Pancreas (tissue), 10 donors: ENCODE results near the gene SLIT1. TPM values are rescaled to one million over a fixed set of nuclear protein-coding genes. Genes with fewer than 3 reads are reported as not detected.

Source experiments
- ATAC-seq, 4 donors: fragments of 200-7000 bp; cut with Tn5 transposase; one replicate each; pipeline versions ENCODE4 v1.8.0 to v1.9.1; 2020; ENCODE audit warnings: mild to moderate bottlenecking in 4 of 4, moderate library complexity in 4 of 4
- DNase-seq, 6 donors: peaks; one replicate each; pipeline ENCODE4 v3.0.0-alpha.2; 2020
- FAIRE-seq: peaks from 2 replicates; lab custom pipeline; 2012; peaks lifted over from hg19 to GRCh38; lab: Jason Lieb, UNC
- H3K27ac ChIP-seq, 4 donors: fragments of 200-600 bp; sonication (generic); 1 replicate in 3 of 4; 2 replicates in 1 of 4; pipeline versions ENCODE4 v1.5.0 to v1.8.0; 2020
- H3K27me3 ChIP-seq, 4 donors: fragments of 200-600 bp; one replicate each; pipeline ENCODE4 v1.8.0; 2021
- H3K36me3 ChIP-seq, 3 donors: fragments of 200-600 bp; sonication (generic) in 1 of 3; one replicate each; pipeline versions ENCODE4 v1.5.0 to v1.8.0; 2020 to 2021
- H3K4me1 ChIP-seq, 3 donors: fragments of 200-600 bp; one replicate each; pipeline ENCODE4 v1.8.0; 2021
- H3K4me3 ChIP-seq, 4 donors: fragments of 200-600 bp; sonication (generic) in 2 of 4; one replicate each; pipeline versions ENCODE4 v1.5.0 to v1.8.0; 2020 to 2021
- H3K9me3 ChIP-seq, 4 donors: fragments of 200-600 bp; one replicate each; pipeline ENCODE4 v1.8.0; 2021
- WGBS, 2 donors: extraction: QIAGEN DNeasy Blood & Tissue Kit; methylation state at CpG; one replicate each; pipeline ENCODE4 v1.1.7; 2013; 5-methylcytosine and 5-hydroxymethylcytosine counted together
- intact Hi-C, 3 donors: fragments of 100-400 bp; cut with DNase I; formaldehyde crosslinking; loops; one replicate each; pipeline versions ENCODE4 v1.11.1 to v1.14.2; 2022
- polyA plus RNA-seq, 2 donors: library from polyadenylated mRNA; stranded (reverse); fragments of 200-250 nt; gene quantifications; one replicate each; pipeline ENCODE4 v1.2.3, GENCODE V29; 2013
- total RNA-seq, 6 donors: library from RNA; stranded (reverse); fragmentation: NEBNext Ultra II Directional in 4 of 6; extraction: Animal tissue kit (Norgen Biotek cat#: 25700) in 4 of 6; gene quantifications; one replicate each; pipeline versions ENCODE4 v1.2.1 to v1.2.4, GENCODE V29; 2021 to 2023
- TF ChIP-seq, protein P1 (sequence below), 4 donors: fragments of 200-600 bp; sonication (generic) in 3 of 4; IDR thresholded peaks; one replicate each; pipeline versions ENCODE4 v1.5.0 to v1.8.0; 2021; ENCODE audit warnings: antibody characterized with exemption in 4 of 4
- donor health status: healthy with polysubstance abuse.
- donor health status: DM: no; HTN: no; CAD: no; lungs with moderate emphysema.
- donor health status: DM: no; HTN: no; CAD: no.
- donor health status: control.
- donor health status: control.
- donor health status: Bipolar disorder and iron deficiency.
- donor health status: DM: yes; HTN: yes; CAD: no.
- donor health status: DM: no; HTN: no; CAD: no.
- donor health status: DM: no; HTN: no; CAD: no.
- donor health status: DM: yes; HTN: yes; CAD: no.

Gene SLIT1
- total and polyA plus RNA-seq, 8 donors = 0.23 to 2.8 (median 0.89) TPM

DNA sequence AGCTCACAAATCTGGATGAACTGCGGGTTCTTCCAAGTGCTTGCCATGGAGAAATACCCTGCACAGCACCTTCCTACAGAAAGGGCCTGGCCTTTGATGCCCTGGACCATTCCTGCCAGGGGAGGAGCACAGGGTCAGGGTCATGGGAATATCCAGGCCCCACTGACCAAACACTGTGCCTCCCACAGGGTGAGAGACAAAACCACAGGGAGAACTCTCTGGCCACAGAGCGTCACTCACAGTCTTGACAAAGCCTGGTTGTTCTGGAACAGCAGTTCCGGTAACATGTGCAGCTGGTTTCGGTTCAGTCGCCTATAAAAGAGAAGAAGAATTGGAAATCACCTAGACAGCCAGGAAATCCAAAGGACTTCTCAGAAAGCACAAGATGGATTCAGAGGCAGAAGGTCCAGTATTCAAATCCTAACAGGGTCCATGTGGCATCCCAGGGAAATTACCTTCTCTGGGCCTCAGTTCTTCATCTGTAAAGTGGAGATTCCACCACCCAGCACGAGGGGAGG lies 28.1 kb downstream of the SLIT1 start:
- Histone ChIP-seq H3K9me3 (no peaks in the 10 kb centered on the region), H3K27ac (no peak overlapping the region), H3K4me1 (no peaks in the 10 kb centered on the region), H3K4me3 (no peak overlapping the region), H3K27me3 (no peaks in the 10 kb centered on the region), H3K36me3 (no peaks in the 10 kb centered on the region)
- intact Hi-C loops = no loop called here
- DNase-seq (no peak), FAIRE-seq (no peak), ATAC-seq (no peak)
- TF ChIP-seq, protein P1, sequence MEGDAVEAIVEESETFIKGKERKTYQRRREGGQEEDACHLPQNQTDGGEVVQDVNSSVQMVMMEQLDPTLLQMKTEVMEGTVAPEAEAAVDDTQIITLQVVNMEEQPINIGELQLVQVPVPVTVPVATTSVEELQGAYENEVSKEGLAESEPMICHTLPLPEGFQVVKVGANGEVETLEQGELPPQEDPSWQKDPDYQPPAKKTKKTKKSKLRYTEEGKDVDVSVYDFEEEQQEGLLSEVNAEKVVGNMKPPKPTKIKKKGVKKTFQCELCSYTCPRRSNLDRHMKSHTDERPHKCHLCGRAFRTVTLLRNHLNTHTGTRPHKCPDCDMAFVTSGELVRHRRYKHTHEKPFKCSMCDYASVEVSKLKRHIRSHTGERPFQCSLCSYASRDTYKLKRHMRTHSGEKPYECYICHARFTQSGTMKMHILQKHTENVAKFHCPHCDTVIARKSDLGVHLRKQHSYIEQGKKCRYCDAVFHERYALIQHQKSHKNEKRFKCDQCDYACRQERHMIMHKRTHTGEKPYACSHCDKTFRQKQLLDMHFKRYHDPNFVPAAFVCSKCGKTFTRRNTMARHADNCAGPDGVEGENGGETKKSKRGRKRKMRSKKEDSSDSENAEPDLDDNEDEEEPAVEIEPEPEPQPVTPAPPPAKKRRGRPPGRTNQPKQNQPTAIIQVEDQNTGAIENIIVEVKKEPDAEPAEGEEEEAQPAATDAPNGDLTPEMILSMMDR (IDR thresholded peaks at IDR 0.05) = no peak
- WGBS, 2 donors = 81 to 88% methylated on average over 6 of the region's 6 CpGs

DNA sequence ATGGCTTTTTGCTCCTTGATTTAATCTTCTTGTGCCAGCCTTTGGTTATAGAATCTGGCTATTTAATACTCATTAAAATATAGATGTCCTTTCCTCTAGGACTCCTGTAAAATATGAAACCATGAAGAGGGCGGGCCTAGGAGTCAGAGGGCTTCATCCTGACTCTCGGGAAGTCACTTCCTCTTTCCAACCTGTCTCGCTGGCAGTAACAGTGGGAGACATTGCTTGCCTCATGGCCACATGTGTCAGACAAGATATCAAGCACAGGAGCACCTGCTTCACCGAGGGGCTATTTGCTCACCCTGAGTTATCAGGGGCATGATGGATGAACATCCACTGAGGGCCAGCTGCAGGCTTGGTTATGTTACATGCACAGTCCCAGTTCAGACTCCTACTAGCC lies 31.0 kb downstream of the SLIT1 start:
- intact Hi-C loops = no loop called here
- TF ChIP-seq, protein P1 (IDR thresholded peaks at IDR 0.05) = no peak

DNA sequence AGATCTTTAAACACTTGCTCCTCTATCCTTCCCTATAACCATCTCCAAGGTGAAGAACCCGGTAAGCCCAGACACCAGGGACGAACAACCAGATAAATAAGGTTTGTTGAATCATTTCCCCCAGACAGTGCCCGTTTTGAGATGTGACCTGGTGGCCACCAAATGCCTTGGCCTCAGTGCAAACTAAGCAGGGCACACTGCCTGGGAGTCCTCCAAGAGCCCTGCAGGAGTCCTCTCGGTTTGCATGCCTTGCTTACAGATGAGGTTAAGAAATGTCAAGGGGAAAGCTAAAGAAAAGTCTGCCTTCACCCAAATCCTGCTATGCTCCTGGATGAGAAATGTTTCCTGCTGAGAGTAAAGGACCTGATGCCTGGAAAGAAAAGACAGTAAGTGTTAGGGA lies 31.6 kb downstream of the SLIT1 start:
- intact Hi-C loops = no loop called here
- Histone ChIP-seq H3K4me1 (no peaks in the 10 kb centered on the region), H3K4me3 (no peak overlapping the region), H3K27me3 (no peaks in the 10 kb centered on the region), H3K27ac (no peak overlapping the region), H3K9me3 (no peaks in the 10 kb centered on the region), H3K36me3 (no peaks in the 10 kb centered on the region)
- no peak for DNase-seq
- 57 to 73% methylated on average over 4 of the region's 4 CpGs for WGBS, 2 donors
- FAIRE-seq = no peak
- no peak for ATAC-seq
- TF ChIP-seq, protein P1 (IDR thresholded peaks at IDR 0.05) = no peak

More for the DNA sequence above, 31.0 kb downstream of the SLIT1 start:
- WGBS, 2 donors = 71 to 72% methylated on average over 4 of the region's 4 CpGs
- Histone ChIP-seq H3K27ac (no peak overlapping the region), H3K9me3 (no peaks in the 10 kb centered on the region), H3K4me1 (no peaks in the 10 kb centered on the region), H3K36me3 (no peaks in the 10 kb centered on the region), H3K4me3 (no peak overlapping the region), H3K27me3 (no peaks in the 10 kb centered on the region)
- DNase-seq (no peak), FAIRE-seq (no peak), ATAC-seq (no peak)

DNA sequence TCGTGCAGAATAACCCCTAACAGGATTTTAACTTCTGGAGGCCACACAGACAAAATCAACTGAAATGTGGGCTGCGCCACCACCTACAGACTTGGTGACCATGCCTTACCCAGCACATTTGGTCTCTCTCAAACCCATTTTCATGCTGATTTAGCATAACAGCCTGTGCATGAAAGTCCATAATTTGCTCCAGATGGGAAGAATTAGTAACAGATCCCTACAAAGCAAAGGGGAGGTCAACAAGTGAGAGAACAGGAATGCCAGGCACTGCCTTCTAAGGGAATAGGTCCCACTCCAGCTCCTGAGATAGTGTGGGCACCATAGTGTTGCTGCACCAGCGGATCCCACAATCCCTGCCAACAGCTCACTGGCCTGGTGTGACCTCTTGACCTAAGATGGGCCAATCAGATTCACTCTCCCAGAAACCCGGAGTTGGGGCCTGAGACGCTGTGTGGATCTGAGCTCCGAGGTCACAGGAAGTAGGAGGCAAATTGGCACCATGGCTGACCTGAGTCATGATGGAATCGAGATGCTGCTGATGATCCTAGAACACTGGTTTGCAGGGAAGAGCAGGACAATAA lies 32.4 kb downstream of the SLIT1 start:
- TF ChIP-seq, protein P1 (IDR thresholded peaks at IDR 0.05) = no peak

DNA sequence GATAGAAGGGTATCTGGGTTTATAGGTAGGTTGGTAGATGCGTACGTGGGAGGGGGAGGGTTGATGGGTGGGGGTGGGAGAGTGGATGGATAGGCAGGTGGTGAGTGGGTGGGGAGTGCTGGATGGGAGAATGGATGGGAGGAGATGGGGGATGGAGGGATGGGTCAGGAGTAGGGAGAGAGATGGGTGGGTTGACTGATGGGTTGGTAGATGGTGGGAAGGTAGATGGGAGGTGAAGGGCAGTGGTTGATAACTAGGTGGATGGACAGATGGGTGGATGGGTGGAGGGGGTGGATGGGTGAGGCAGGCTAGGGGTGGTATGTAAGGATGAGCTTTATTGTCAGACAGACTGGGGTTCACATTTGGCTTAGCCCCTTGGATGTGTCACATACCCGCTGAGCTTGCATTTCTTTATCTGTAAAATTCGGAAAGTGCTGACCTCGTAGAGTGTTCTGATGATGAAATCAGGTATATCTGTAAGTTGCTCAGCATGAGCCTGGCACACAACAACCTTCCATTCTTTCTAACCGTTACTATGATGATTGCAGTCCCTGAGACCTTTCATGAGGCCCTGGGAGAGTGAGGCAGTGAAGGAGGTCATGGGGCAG lies 34.3 kb downstream of the SLIT1 start:
- Histone ChIP-seq H3K4me1 (no peaks in the 10 kb centered on the region), H3K27ac (no peak overlapping the region), H3K4me3 (no peak overlapping the region), H3K9me3 (no peaks in the 10 kb centered on the region), H3K36me3 (no peaks in the 10 kb centered on the region), H3K27me3 (no peaks in the 10 kb centered on the region)
- intact Hi-C loops = no loop called here
- no peak for DNase-seq
- TF ChIP-seq, protein P1 (IDR thresholded peaks at IDR 0.05) = no peak
- no peak for FAIRE-seq
- WGBS, 2 donors = 70 to 78% methylated on average over 6 of the region's 6 CpGs
- ATAC-seq = no peak

More for the DNA sequence above, 32.4 kb downstream of the SLIT1 start:
- no peaks in the 10 kb centered on the region for H3K4me1 ChIP-seq
- H3K9me3 ChIP-seq = no peaks in the 10 kb centered on the region
- no peak for FAIRE-seq
- intact Hi-C loops = no loop called here
- 81 to 86% methylated on average over 7 of the region's 7 CpGs for WGBS, 2 donors
- no peak for DNase-seq
- H3K27ac ChIP-seq = no peak overlapping the region
- H3K36me3 ChIP-seq = no peaks in the 10 kb centered on the region
- no peaks in the 10 kb centered on the region for H3K27me3 ChIP-seq
- H3K4me3 ChIP-seq = no peak overlapping the region
- no peak for ATAC-seq
